Measurements from ENCODE around the gene WDR55.

Gene WDR55

DNA sequence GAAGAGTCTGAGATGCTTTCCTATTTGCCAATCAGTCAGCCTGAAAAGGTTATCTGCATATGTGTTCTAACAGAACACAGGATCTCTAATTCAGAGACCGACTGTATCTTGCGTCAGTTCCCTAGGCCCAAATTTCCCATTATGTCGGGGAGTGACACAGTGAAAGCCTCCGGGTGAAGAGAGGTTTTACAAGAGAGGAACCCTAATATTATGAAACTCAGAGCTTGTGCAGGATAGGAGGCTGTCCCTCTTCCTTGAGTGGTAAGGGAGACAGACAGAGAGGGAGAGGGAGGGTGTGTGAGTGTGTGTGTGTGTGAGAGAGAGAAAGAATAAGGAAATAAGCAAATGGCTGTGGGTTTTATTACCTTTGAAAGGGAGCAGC is 33.7 kb upstream of the WDR55 start:
- no peak overlapping the region for H3K4me3 ChIP-seq (replicated peaks; ENCODE audit: low read depth, low read length)
- no peak for DNase-seq (ENCODE audit: low read depth)
- TF ChIP-seq, protein P1, sequence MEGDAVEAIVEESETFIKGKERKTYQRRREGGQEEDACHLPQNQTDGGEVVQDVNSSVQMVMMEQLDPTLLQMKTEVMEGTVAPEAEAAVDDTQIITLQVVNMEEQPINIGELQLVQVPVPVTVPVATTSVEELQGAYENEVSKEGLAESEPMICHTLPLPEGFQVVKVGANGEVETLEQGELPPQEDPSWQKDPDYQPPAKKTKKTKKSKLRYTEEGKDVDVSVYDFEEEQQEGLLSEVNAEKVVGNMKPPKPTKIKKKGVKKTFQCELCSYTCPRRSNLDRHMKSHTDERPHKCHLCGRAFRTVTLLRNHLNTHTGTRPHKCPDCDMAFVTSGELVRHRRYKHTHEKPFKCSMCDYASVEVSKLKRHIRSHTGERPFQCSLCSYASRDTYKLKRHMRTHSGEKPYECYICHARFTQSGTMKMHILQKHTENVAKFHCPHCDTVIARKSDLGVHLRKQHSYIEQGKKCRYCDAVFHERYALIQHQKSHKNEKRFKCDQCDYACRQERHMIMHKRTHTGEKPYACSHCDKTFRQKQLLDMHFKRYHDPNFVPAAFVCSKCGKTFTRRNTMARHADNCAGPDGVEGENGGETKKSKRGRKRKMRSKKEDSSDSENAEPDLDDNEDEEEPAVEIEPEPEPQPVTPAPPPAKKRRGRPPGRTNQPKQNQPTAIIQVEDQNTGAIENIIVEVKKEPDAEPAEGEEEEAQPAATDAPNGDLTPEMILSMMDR (IDR thresholded peaks at IDR 0.05; ENCODE audit: low read length, missing control alignments), result no peak

- peak overlapping the region; percentile 52 for H3K4me3 ChIP-seq (replicated peaks; ENCODE audit: low read depth, low read length)
- no peak for DNase-seq (ENCODE audit: low read depth)
- TF ChIP-seq, protein P1 (IDR thresholded peaks at IDR 0.05; ENCODE audit: low read length, missing control alignments), result no peak
Observed at GRCh38 chr5:140631831-140632365, 32.8 kb upstream of the WDR55 start.

- peak overlapping the region; percentile 52 for H3K4me3 ChIP-seq (replicated peaks; ENCODE audit: low read depth, low read length)
- TF ChIP-seq, protein P1 (IDR thresholded peaks at IDR 0.05; ENCODE audit: low read length, missing control alignments), result no peak
- DNase-seq (ENCODE audit: low read depth), result peak; percentile 78
Observed at GRCh38 chr5:140632366-140633020, 32.2 kb upstream of the WDR55 start.

DNA sequence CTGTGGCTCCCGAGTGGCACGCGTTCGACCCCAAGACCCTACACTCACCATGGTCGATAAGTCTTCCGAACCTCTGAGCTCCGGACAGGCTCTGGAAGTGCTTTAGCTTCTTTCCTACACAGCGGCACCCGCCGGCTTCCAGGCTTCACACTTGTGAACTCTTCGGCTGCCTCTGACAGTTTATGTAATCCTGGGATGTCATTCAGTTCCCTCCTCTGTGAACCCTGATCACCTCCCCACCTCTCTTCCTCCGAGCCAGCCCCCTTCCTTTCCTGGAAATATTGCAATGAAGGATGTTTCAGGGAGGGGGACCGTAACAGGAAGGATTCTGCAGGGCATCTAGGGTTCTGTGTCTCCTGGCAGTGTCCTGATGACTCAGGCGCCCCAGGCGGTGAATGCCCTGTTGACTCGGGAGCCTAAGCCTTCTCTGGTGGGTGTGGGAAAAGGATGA is 31.7 kb upstream of the WDR55 start, which contains the start of gene CD14:
Gene CD14 (minus strand): TSS at position 155 of the 451 bp plus-strand sequence. CDS start 104 bp downstream, at position 51.
- H3K4me3 ChIP-seq (replicated peaks; ENCODE audit: low read depth, low read length), result peak within 1 kb of the TSS; percentile 52
- peak; percentile 40 for DNase-seq (ENCODE audit: low read depth)
- TF ChIP-seq, protein P1 (IDR thresholded peaks at IDR 0.05; ENCODE audit: low read length, missing control alignments), result peak; percentile 1

- TF ChIP-seq, protein P1 (IDR thresholded peaks at IDR 0.05; ENCODE audit: low read length, missing control alignments), result no peak
- no peak overlapping the region for H3K4me3 ChIP-seq (replicated peaks; ENCODE audit: low read depth, low read length)
- no peak for DNase-seq (ENCODE audit: low read depth)
Observed at GRCh38 chr5:140633501-140633900, 31.2 kb upstream of the WDR55 start.

DNA sequence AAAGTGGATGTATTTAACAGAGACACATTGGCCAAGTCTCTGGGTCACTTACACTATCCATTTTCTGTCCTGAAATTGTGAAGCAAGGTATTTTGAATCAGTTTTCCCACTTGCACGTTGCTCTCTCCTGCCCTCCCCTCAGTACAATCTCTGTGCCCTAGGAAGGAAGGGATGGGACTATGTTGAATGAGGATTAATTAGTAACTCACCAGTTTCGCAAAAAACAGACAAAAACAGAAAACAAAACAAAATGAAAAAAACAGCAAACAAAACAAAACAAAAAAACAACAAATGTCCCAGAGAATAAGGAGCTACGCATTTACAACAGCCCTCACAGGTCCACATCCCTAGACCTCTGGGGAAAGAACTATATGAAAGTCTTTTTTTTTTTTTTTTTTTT is 30.6 kb upstream of the WDR55 start:
- H3K4me3 ChIP-seq (replicated peaks; ENCODE audit: low read depth, low read length), result no peak overlapping the region
- no peak for DNase-seq (ENCODE audit: low read depth)
- TF ChIP-seq, protein P1 (IDR thresholded peaks at IDR 0.05; ENCODE audit: low read length, missing control alignments), result no peak
